Tongue (tissue), 2 donors: ENCODE data around the gene SEMA4G. TPM values are rescaled to one million over a fixed set of nuclear protein-coding genes. Genes with fewer than 3 reads are reported as not detected.

Source experiments
- DNase-seq: peaks from one replicate; pipeline ENCODE4 v3.0.0-alpha.2; 2015
- total RNA-seq: library from RNA; depleted of rRNA; stranded (reverse); fragments of >200 nt; gene quantifications from one replicate; pipeline ENCODE4 v1.2.3, GENCODE V29; 2014

Gene SEMA4G, protein sequence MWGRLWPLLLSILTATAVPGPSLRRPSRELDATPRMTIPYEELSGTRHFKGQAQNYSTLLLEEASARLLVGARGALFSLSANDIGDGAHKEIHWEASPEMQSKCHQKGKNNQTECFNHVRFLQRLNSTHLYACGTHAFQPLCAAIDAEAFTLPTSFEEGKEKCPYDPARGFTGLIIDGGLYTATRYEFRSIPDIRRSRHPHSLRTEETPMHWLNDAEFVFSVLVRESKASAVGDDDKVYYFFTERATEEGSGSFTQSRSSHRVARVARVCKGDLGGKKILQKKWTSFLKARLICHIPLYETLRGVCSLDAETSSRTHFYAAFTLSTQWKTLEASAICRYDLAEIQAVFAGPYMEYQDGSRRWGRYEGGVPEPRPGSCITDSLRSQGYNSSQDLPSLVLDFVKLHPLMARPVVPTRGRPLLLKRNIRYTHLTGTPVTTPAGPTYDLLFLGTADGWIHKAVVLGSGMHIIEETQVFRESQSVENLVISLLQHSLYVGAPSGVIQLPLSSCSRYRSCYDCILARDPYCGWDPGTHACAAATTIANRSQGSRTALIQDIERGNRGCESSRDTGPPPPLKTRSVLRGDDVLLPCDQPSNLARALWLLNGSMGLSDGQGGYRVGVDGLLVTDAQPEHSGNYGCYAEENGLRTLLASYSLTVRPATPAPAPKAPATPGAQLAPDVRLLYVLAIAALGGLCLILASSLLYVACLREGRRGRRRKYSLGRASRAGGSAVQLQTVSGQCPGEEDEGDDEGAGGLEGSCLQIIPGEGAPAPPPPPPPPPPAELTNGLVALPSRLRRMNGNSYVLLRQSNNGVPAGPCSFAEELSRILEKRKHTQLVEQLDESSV
- total RNA-seq = 1.7 TPM

DNA sequence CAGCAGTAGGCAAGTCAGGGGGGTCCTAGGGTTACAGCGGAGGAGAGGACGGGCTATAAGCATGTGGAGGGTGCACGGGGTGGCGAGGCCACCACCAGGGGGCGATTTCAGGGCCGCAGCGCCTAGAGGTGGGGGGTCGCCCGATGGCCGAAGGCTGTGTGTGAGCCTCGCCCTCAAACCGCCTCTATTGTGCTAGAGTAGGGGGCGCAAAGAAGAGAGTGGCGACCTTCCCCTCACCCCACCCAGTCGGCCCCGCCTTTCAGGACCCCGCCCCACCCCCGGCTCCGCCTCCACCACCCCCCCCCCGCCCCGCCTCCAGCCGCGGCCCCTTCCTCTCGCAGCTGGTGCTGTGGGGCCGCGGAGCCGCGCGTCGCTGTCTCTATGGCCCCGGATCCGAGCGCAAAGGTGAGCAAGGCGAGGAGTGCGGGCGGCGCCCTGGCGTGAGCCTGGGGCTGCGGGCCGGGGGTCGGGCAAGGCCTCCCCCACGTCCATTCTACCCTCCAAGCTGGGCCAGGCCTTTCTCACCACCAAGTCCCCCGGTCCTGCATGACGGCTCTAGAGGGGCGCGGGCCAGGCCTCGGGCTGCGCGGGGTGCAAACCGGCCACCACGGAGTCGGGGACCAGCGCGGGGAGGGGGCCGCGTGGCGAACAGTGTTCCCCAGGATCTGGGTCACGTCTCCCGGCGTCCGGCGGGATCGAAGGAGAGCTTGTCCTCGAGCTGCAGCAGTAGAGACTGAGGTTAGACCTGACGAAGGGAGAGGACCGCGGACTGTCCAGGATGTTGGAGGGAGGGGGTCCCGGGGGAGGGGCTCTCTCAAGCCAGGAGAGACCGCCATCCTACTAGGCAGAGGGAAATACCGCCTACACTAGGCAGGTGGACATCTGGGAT lies at the start of gene SEMA4G:
Gene SEMA4G, plus strand, starts transcription at position 318 of the 889 bp plus-strand sequence. CDS start 3,409 bp downstream, outside the sequence.
- peak; percentile 60 for DNase-seq

DNA sequence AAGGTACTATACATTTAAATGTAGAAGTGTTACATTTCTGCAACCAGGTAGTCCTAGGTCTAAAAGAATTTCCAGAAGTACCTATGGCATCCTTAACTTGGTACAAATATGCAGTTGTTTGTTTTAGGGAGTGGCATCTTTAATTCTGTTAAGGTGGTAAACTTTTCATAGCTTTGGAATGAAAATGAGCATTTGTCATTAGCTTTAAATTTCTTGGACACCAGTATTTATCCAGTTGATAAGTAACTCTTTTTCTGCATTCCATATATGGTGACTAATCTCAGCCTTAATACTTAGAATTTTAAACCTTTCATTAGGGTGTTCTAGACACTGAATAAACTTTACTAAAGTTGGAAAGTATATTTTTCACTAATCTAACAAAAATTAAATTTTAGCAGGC lies 45.7 kb upstream of the SEMA4G start:
- DNase-seq = no peak

DNA sequence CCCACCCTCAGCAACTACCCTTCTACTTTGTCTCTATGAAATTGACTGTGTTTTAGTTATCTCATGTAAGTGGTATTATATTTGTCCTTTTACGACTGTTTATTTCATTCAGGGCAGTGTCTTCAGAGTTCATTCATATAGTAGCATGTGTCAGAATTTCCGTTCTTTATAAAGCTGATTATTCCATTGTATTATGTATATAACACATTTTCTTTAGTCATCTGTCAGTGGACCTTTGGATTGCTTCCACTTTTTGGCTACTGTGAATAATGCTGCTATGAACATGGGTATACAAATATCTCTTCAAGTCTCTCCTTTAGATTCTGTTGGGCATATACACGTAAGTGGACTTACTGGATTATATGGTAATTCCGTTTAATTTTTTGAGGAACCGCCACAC lies 42.0 kb upstream of the SEMA4G start:
- DNase-seq = no peak

DNA sequence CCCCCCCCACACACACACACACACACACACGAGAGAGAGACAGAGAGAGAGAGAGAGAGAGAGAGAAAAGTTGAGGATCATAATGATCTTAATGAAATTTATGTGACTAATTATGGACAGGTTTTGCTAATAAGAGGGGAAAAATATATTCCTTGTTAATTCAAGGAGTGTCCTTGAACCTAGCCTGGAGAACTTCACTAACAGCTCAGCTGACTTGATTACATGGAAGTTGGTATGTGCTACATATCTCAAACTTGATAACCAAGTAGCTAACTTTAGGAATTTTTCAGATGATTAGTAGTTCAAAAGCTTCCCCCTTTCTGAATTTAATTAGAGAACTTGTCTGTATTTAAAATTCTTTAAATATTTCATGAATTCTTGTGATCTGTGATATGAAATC lies 41.3 kb upstream of the SEMA4G start:
- no peak for DNase-seq

DNA sequence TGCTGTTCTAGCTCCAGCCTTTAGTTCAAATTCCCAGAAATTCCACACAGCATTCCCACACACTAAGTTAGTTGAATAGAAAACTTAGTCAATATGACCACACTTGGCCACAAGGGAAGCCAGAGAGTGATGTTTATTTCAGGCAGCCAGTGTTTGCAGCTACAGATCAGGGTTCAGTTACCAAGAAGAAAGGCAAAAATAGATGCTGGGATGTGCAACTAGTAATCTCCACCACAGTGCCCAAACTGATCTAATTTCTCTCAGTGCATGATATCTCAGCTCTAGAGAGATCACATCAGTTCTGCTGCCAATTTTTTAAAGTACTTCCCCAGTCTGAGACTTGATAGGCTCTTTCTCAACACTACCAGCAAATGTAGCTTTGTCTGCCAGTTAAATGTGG lies 38.9 kb upstream of the SEMA4G start:
- DNase-seq = no peak

DNA sequence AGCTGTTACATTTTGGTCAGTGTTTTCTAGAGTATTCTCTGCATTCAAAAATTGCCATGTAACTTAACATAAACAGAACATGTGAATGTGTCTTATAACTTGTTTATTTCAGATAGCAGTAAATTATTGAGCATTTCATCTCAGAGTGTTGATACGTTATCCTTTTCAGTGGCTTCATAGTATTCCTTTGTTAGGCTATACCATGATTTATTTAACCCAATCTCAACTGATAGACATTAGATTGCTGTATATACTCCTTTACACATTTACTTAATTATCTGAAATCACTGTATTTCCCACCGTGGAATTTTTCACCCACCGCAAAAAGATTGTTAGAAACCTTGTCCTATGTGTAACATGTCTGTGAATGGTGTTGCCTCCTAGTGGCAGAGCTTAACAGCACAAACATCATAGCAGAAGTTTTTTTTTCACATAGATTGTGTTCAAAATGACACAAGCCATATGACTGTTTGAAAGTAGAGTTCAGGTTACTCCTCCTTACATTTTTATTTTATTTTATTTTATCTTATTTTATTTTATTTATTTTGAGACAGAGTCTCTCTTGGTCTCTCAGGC lies 35.1 kb upstream of the SEMA4G start:
- peak; percentile 16 for DNase-seq

DNA sequence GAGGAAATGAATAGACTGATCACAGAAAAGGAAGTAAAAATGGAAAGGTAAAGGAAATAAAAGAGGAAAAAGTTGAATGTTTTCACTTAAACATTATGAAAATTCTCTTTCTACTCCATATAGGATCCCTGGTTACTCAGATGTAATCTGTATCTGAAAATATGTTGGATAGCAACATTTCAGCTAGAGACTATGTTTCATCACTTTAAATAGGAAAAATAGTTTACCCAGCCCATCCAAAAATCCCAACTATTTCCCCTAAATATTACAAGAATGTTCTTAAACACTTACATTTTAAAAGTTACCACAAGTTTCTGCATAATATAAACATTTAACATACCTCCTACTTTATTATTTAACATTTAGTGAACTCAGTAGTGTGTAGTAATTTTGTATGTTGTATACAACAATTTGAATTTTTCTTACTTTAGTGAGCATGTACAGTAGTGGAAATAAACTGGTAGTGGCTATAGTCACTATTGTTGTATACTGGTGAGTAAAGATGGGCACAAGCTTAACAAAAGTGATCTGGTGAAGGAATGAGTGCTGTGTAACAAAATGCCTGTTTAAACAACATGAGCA lies 29.4 kb upstream of the SEMA4G start:
- DNase-seq = no peak

DNA sequence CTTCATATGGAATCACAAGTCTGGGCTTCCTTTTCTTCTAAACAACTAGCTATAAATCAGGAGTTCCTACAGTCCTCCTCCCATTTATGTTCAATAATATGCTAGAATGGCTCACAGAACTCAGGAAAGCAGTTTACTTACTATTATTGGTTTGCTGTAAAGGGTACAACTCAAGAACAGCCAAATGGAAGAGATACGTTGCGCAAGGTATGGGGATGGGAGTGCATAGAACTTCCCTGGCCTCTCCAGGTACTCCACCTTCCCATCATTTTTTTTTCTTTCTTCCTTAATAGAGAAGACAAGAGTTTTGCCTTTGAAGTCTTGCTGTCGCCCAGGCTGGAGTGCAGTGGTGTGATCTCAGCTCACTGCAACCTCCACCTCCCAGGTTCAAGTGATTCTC lies 27.1 kb upstream of the SEMA4G start:
- DNase-seq = no peak

DNA sequence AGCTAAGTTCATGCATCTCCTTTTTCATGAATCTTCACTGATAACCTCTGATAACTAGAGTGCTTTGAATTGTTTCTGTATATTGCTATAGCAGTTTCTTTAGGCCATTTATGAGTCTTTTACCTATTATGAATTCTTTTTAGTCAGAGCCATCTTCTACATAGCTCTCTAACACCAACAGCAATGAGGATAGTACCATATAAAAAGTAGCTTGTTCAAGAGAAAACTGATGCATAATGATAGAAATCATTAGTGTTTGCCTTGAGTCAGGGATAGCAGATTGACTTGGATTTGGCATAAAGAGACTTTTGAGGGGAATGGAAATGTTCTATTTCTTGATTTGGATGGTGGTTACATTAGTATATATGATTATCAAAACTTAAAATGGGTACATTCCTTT lies 25.8 kb upstream of the SEMA4G start:
- DNase-seq = no peak

DNA sequence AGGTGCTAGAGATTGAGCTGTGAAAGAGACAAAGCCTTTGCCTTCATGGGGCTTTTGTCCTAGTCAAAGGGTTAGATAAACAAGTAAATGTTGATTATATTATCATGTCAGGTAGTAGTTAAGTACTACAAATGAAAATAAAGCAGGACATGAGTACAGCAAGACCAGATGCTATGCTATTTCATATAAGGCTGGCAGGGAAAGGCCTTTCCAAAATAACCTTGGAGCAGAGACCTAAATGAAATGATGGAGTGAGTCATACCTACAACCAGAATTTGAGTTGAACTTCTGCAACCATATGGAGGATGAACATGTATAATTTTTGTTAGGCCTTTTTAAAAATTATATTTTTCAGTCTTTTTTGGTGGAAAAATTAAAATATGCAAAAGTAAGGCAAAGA lies 23.6 kb upstream of the SEMA4G start:
- DNase-seq = no peak

DNA sequence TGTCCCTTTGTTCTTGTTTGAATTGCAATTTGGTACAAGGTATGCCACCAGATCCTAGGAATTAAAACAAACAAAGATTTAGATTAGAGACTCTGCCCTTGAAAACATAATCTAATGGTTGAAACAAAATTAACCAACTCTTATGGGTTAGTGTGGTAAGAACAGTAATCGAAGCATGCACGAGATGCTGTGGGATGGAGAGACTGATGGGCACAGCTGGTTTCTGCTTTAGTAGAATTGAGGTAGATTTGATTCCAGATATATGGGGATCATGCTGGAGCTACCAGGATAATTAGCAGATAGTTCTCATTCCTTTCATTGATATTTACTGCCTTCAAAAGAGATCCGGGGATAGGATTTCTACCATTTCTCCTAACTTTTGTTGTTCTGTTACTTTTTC lies 20.4 kb upstream of the SEMA4G start:
- DNase-seq = no peak

DNA sequence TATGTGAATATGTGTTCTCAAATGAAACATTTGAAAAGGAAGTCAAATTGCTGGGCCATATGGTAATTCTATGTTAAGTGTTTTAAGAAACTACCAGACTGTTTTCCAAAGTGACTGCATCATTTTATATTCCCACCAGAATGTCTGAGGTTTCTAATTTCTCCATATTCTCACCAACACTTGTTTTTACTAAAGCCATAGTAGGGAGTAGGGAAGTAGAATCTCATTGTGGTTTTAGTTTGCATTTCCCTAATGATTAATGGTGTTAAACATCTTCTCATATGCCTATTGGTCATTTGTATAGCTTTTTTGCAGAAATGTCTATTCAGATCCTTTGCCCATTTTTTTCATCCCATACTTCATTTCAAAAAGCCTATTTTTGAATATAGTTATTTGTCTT lies 9.1 kb upstream of the SEMA4G start:
- DNase-seq = no peak

DNA sequence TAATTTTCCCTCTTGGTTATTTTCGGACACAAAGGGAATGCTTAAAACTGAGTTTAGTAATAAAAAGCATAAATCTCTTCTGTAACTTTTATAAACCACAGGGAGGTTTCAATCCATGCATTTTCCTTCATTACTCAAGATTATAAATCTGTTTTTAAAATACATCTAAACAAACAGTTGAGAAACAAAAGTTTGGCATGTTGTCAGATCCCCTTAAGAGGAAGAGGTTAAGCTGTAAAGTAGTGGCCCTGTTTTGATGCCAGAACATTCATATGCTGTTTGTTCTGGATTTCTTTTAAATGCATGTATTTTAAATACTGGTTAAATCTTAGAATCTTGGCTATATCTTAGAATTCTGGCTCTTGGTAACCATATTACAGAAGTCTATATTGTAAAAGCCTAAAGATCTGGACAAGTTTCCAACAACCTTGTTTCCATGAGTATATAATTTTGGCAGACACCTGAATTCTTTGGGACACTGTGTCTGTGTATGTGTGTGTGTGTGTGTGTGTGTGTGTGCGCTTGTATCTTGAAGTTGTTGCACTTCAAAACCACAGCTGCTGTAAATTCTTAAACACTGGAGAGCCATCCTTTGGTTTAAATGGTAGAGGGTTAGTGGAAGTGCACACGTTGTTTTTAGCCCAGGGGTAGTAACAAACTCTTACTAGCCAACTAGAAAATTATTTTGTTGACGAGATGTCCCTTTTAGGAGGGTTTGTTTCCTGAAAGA lies 6.8 kb upstream of the SEMA4G start:
- DNase-seq = peak; percentile 13

DNA sequence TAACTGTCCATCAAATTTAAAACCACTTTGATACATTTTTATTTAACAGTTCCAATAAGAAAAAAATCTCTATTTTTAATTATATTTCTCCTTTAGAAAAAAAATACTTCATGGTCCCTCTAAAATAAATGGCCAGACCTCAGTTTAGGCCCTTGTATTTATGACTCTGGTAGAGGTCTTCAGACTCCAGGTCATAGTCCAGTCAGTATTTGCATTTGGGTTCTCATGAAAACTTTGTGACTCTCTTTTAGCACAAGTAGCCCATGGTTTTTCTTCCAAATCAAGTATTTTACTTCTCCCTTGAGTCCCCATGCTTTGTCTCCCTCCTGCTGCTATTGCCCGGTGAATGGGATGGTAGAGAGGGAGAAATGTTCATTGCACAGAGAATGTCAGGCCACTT lies 5.5 kb upstream of the SEMA4G start:
- no peak for DNase-seq

DNA sequence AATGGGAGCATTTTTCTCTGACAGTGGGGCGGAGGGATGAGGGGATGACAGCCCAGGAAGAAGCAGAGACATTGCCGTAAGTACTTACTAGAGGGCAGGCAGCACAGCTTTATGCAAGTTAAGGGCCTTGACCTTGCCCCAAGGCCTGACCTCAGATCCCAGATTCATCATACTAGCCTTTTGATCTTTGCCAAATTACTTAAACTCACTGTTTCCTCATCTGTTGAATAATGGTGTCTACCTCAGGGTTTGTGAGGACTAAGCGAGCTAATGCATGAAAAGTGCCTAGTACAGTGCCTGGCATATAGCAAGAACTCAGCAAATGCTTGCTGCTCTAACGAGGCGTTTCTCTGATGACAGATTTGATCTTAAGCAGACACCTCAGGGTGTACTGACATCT lies 3.5 kb upstream of the SEMA4G start:
- no peak for DNase-seq

DNA sequence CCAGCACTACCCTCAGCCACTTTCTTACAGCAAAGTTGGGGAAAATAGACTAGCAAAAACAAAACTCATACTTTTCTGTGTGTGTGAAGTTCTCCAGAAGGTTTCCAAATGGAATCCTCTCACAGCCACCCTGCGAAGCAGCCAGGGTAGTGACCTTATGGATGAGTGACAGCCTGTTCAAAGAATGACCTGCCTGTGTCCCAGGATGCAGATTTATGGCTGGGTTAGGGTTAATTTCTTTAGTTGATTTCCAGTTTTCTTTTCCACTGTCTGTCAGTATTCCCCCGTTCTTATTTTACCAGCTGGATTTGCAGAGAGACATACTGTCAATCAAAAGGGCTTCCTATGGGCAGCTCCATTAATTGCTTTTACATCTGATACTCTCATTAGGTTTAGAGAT lies 2.4 kb upstream of the SEMA4G start:
- no peak for DNase-seq

DNA sequence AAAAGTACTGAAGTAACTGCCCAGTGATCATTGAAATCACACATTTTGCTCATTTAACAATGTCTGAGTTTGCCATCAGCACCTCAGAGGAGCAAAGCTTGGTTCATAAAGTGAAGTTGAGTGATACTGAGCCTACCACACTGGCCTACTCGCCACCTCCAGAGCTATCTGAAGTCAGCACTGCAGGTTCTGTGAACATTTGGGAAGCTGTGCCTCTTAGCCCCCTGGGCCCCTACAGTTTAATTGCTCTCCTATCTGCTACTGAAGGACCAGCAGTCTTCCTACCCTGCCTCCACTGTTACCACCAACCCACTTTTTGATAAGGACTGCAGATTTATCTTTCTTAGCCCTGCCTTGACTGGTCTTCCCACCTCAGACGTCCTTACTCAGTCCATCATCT lies 2.0 kb upstream of the SEMA4G start:
- no peak for DNase-seq

DNA sequence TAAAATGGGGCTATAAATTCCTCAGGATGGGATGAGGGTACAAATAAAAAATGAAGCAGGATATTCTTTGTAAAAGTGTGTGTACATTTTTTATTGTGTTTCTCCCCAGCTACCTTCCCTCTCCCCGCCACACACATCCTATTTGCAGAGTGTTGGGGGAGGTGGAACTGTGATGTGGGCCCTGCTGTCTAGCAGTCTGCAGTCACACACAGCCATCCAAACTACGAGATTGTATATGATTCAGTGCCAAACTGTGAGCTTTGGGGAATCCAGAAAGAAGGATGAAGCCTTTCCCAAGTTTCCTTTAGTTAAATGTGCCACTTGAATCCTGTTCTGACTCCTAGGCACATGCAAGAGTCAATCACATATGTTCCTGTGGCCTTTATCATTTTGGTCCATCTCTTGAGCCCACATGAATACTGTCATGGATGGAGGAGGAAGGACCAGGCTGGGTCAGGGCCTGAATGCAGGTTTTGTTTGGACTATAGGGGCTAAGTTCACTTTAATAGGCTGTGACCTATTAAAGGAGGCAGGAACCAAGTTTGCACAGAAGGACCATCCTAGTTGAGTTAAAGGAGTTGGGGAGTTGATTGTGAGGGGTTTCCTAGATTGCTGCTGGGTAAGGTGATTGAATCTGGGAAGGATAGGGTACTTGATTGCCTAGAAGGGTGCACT lies 1.1 kb upstream of the SEMA4G start:
- no peak for DNase-seq

DNA sequence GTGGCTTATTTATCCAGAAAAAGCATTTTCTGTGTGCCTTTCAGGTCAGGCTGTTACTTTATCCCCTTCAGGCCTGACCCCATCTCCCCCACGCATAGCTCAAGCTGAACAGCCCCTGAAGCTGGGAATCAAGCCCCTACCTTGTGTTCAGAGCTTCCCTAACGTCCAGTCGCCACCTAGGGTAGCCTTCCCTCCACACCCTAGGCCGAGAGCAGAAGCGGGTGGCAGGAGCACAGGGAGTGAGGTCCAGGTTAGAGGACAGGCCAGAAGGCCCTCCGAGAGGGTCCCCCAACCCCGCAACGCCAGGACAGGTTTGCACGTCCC lies 479 bp upstream of the SEMA4G start:
- no peak for DNase-seq

DNA sequence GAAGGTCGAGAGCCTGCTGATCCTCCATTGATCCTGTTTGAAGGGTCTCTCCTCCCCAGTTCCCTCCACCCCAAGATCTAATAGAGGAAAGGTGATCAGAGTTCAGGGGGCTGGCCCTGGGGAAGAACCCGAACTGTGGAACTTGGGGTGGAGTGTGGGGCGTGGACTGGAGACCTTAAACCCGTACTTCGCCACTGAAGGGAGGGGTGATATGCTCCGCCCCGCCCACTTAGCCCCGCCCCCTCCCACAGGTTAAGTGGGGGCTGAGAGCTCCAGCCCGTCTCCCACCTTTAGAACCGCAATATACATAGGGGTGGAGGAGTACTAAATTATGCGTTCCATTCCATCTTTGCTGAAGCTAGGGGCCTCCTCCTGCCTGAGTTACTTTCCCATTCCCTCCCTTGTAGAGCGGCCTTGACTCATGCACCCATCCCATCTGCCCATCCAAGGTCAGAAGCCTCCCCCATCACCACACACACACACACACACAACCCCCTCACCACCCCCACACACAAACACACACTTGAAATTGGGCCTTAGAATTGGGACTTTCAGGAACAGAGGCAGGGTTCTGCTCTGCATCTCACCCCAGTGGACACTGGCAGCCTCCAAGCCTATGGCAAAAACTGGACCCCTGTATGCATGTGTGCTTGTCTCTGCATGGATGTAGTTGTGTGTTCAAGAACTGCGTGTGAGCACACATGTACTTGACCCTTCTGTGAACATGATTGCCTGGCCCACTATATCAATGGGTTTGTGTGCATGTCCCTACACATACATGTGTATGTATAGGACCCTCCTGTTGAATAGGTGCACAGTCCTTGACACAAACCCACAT lies 991 bp downstream of the SEMA4G start:
- no peak for DNase-seq
